ENCODE data around the gene MUS81.
A peak's percentile ranks its signal among the peaks of the same experiment; 100 is the strongest.

The MUS81 gene

DNA sequence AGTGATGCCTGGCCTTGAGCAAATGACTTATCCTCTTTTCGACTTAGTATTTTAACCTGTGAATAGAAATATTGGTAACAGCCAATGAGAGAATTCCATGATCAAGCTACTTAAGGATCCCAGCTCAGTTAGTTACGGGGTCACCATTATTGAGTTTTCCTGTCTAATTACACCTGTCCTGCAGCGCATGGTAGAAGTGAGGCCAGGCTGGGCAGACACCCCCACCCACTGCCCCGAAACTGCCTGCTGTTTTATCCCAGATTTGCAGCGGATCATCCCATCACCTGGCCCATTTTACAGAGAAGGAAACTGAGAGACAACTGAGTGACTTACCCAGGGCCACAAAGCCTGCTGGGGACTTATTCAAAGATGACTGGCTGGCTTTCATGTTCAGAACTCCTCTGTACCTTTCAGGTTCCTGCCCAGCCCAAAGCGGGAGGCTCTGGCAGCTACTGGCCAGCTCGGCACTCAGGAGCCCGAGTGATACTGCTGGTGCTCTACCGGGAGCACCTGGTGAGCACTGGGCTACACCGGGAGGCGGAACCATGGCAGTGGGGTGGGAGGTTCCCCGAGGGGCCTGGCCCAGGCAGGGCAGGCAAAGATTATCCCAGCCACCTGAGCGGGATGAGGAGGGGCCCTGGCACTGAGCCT is 1.4 kb downstream of the MUS81 start:
- DNase-seq = no peak

DNA sequence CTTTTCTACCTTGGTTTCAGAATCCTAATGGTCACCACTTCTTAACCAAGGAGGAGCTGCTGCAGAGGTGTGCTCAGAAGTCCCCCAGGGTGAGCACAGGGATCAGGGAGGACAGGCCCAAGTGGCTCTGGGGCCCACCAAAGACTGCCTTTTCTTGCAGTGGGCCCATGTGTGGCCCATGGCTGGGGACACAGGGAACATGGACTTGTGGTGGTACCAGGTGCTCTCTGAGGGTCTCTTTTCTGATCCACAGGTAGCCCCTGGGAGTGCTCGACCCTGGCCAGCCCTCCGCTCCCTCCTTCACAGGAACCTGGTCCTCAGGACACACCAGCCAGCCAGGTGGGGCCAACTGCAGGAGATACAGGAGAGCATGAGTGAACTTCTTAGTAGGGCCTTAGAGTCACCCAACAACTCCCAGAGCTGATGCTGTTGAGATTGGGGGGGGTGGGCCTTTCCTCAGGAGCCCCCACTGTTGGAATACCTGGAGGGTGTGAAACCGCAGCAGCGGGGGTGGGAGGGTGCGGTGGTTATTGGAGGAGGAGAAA is 2.0 kb downstream of the MUS81 start:
- DNase-seq = no peak

DNA sequence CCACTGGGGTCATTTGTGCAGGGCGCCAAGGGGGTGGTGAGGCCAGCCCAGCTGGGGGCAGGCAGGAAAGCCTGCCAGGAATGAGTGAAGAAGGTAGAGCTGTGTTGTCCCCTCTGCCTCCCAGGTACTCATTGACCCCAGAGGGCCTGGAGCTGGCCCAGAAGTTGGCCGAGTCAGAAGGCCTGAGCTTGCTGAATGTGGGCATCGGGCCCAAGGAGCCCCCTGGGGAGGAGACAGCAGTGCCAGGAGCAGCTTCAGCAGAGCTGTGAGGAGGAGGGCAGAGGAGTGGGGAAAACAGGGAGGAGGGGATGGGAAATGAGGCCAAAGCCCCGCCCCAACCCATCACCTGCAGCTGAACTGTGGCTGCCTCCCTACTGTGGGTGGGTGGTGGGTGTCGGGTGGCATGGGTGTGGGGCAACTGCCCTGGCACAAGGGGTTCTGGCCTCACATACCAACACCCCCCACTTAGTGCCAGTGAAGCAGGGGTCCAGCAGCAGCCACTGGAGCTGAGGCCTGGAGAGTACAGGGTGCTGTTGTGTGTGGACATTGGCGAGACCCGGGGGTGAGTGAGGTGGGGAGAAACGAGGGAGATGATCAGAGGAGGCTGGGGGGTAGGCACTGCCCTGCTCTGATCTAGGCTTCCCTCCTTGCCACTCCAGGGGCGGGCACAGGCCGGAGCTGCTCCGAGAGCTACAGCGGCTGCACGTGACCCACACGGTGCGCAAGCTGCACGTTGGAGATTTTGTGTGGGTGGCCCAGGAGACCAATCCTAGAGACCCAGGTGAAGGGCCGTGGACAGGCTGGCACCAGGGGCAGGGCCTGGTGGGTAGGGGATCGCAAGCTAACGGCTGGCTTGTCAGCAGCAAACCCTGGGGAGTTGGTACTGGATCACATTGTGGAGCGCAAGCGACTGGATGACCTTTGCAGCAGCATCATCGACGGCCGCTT is 3.0 kb downstream of the MUS81 start:
- no peak for DNase-seq

DNA sequence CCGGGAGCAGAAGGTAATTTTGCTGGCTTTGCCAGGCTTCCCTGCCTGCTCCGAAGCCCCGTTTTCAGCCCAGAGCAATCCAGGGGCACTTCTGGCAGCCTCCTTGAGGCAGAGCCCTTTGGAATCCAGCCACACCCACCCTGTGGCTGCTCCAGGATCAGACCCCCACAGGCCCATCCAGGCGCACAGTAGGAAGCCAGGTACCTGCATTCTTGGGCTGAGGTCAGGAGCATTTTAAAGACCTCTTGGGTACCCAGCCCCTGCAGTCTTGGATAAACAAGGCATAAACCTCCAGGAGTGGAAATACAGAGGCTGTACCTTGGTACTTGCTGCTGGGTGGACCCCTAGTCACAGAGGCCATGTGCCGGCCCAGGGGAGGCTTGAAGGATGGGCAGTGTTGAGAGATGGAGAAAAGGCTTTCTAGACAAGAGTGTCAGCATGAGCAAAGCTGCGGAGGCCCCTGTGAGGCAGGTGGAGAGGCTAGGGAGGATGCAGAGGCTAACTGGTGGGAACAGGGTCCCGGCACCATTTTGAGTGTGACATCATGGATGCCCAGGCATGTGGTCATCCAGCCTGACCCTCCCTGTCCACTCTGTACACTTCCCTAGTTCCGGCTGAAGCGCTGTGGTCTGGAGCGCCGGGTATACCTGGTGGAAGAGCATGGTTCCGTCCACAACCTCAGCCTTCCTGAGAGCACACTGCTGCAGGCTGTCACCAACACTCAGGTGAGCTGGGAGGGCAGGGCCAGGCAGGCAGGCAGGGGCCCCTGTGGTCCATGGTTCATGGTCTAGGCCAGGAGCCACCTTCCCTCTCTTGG is 3.9 kb downstream of the MUS81 start:
- no peak for DNase-seq

DNA sequence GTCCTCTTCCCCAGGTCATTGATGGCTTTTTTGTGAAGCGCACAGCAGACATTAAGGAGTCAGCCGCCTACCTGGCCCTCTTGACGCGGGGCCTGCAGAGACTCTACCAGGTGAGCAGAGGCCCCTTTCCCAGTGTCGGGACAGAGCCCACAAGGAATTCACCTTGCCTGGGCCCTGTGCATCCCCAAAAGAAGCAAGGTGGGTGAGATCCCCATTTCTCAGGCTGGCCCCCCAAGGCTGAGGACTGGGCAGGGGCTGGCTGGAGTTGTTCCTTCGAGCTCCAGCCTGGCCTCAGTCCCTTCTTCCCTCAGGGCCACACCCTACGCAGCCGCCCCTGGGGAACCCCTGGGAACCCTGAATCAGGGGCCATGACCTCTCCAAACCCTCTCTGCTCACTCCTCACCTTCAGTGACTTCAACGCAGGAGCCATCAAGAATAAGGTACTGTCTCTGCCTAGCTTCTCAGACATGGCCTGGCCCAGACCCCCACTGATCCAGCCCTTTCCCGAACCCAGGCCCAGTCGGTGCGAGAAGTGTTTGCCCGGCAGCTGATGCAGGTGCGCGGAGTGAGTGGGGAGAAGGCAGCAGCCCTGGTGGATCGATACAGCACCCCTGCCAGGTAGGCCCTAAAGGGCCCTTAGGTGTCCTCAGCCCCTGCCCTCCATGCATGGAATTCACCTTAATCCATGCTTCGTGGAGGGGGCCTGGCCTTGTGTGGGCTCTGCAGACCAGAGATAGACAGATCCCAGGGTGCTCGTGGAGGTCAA is 4.7 kb downstream of the MUS81 start:
- no peak for DNase-seq

DNA sequence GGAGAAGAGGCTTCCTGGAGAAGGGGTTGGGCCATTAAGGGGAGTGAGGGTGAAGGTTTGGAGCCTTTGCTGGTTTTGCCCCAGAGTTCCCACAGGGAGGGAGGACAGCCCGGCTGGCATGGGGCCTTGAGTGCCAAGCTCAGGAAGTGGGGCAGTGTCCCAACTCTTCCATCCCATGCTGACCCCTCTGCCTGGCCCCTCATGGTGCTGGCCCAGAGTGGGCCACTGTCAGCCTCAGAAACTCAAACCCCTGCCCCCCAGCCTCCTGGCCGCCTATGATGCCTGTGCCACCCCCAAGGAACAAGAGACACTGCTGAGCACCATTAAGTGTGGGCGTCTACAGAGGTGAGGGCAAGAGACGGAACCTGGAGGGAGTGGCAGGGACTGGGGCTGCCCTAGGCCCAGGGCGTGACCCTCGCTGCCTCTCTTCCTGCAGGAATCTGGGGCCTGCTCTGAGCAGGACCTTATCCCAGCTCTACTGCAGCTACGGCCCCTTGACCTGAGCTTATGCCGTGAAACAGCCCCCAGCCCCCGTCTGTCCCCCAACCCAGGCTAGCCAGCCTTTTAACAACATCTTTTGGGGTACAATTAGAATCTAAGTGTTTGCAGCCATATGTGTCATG is 5.4 kb downstream of the MUS81 start:
- DNase-seq = no peak

DNA sequence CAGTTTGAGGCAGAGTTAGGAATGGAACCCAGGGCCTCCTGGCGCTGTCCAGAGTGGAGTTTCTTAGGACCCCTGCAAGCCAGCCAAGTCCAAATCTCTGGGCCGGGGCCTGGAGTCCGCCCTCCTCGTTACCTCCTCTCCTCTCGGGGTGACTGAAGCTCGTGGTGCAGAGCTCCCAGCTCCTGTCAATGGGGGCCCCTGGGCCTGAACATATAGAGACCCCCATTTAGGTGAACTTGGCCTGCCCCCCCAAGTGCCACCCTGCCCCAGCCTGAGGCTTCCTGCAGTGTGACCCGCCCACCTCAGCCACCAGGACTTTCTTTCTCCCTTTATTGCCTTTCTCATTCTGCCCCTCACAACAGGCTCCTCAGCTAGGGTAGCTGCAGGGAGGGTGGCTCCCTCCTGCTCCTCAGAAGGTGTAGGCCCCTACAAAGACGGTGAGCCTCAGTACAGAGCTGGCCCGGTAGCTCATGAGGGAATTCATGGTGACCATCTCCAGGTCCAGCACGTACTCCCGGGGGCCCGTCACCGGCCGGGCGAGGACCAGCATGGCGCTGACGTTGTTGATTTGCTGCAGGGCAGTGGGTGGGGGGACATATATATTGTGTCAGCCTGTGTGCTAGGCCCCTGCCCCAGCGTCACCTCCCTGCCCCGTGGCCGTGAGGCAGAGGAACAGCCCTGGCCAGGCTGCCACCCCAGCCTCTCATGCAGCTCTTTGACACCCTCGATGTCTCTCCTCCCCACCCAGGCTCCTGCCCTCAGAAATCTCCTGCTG is 6.5 kb downstream of the MUS81 start:
- DNase-seq = no peak

DNA sequence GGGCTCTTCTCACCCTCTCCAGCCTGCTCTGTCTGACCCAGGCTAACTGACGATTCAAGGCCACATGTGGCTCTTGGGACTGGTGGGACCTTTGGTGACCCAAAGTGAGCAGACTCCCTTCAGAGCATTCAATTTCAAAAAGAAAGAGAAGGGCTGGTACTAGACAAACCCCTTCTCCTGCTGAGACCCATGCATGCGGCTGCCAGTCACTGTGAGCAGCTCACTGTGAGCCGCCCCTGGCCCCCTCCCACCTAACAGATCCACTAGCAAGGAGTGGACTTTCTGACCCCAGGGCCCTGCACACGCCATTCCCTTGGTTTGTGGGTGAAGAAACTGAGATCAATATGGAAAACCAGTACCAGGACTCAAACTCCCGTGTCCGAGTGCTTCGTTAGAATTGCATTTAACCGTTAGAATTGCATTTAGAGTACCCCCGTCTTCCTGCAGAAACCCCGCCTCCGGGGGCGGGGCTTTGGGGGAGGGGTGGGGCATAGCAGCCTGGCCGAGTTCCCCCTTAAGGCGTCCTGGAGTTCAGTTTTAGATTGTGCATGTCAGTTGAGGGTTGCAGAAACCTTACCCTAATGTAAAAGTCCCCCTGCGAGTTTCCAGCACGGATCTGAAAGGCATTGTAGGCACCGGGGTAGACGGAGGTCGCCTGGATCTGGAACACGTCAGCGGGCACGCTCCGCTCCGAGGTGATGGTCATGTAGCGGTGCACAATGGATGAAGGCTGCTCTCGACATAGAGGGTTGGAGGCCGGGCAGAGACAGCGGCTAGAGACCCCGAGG is 7.2 kb downstream of the MUS81 start:
- no peak for DNase-seq

DNA sequence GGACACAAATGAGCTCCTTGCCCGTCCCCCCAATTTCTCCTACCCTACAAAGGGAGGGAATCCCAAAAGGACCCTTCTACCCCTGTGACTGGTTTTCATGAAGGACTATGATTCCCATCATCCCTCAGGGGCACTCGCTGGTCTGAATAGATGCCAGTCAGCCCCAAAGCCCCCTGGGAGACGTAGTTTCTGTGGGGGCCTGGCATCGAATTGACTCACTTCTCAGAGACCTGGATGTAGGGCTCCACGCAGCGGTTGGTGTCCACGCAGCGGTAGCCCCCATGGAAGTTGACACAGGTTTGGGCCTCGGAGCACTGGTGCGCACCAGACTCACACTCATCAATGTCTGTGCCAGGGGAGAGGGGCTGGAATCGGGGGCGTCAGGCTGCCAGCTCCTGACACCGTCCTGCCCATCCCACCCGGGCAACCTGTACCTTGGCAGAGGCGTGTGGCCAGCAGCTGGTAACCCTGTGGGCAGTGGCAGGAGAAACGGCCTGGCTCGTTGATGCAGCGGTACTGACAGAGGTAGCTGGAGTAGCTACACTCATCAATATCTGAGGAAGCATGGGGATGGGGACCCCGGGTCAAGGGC is 7.9 kb downstream of the MUS81 start:
- DNase-seq = no peak

DNA sequence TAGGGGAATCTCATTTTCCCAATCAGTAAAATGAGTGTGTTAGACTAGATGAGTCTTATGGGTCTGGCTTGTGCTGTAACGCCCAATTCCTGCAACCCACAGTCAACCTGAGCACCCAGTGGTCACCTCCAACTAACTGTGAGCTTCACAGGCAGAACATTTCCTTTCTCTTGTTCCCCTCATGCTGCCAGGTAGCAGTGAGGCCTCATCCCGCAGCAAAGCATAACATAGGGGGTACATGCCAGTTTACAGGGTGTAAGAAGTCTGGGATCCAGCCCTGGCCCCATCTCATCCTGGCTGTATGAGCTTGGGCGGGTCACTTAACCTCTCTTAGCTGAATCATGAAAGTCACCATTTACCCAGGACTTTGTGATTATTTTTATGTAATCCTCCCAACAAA is 8.7 kb downstream of the MUS81 start:
- DNase-seq = no peak

DNA sequence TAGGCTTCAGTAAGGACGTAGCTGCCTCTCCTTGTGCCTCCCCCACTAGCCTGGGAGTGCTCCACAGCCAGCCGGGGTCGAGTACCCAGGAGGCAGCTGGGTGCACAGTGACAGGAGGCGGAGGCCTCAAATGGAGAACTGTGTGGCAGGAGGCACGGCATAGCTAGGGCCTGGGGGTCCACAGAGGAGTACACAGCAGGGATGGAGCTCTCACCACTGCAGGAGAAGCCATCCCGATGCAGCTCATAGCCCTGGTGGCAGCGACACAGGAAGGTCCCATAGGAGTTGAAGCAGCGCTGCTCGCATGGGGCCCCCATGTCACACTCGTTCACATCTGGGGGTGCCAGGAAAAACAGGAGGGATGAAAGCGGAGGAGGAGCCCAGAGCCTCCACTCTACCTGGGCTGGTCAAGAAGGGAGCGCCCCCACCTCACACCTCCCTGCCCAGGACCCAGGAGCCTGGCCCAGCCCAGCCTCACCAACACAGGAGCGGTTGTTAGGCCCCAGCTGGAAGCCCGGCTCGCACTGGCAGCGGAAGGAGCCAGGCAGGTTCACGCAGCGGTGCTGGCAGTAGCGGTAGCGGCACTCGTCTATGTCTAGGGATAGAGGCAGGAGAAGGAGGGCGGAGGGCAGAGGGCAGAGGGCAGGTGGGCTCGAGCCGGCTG is 9.5 kb downstream of the MUS81 start:
- no peak for DNase-seq

DNA sequence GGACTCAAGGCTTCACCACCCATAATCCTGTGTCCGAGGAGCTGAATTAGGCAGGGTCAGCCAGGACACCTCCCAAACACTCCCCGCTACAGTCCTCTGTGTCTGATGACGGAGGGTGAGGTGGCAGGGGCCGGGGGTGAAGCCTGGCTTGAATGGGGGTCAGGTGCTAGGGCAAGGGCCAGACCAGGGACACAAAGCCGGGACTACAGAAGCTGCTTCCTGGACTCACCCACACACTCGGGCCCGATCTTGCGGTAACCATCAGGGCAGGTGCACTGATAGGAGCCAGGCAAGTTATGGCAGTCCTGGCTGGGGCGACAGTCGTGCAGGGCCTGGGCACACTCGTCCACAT is 10.1 kb downstream of the MUS81 start:
- no peak for DNase-seq

DNA sequence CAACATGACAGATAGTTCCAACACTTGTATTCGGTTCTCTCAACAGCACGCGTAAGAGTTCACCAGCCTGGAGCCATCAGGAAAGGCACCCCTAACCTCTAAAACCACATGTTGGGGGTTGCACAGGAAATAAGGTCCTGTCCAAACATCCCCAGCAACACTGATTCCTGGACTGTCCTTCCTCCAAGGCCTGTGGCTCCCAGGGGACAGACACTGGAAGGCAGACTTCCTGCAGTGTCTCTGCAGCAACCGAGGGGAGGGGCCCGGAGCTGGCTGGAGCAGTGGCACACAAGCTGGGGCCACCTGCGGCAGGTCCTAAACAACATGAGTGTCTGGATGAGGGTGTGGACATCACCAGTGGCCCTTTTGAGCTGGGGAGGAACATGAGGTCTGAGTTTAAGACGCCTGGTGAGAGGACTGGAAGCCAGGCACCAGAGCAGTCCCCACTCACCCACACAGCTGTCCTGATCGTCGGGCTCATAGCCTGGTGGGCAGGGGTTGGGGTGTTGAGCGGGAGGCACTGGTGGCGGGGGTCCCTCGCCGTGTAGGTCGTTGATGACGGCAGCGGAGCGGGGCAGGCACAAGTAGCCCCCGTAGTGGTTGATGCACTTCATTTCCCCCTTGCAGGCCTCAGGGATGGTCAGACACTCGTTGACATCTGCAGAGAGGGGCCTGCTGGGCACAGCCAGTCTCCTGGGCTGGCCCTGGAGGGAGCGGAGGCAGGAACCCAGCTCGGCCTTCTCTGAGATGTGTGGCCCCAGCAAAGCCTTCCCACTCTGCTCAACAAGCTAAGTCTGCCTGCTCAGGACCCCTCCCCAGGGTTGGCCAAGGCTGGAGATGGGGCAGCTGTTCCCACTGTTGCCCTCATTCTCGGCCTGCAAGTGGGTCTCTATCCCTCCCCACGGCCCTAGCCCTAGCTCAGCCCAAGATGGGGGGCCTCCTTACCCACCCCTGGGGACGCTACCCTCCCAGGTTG is 10.8 kb downstream of the MUS81 start:
- peak; percentile 25 for DNase-seq

DNA sequence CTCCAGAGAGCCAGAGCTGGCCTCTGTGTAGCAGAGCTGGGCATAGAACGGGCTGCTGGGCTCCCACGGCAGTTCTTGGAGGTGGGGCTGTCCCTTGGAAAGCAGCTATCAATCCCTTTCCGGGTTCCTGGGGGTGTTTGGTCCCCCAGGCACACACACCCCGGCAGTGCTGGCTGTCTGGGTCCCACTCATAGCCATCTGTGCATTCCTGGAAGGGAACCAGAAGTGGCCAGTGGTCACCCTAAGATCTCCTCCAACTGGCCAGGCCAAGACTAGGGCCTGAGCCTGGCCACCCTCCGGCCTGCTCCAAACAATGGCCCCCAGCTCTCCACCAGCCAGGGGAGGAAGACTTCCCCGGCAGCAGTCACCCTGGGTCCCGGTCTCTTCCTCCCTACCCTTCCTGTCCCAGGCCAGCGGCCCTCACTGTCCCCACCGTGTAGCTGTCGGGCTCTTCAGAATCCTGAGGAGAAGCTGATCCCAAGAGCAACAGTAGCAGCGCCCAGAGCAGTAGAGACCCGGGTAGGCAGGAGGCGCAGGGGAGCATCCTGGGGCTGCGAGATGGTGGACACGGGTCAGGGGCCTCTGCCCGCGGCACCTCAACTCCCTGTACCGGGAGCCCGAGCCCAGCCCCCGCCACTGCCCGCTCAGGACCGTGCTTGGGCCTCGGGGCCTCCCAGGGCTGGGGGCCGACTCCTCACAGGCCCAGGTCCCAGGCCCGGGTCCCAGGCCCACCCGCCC is 11.7 kb downstream of the MUS81 start:
- no peak for DNase-seq

DNA sequence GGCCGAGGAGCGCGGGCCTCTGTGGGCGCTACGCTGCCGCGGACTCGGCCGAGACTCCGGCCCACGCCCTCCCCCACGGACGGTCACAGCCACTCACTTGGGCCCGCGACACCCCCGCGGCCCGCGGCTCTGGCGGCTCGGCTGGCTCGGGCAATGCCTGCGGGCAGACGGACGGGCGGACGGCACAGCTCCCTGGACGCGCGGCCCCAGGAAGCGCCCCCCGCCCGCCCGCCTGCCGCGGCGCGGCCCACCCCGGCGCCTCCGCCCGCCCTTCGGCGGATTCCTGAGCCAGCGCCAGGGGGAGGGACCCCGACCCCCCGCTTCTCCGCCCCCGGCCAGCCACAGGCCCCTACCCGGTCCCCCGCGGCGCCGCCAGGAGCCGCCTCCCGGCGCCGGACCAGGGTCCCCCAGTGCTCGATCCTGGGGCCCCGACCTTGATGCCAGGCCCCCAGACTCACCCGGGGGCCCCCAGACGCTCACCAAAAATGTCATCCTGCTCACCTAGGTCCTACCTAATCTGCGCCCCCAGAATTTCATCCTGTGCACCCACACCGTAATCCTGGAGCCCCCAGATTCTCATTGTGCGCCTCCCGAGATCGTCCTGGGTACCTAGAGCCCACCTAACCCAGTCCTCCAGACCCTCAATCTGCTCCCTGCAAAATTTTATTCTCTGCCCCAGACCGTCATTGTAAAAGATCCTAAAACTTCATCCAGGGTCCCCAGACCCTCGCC is 12.5 kb downstream of the MUS81 start, which contains the start of gene EFEMP2:
EFEMP2 (minus strand) TSS at position 215 of the 732 bp plus-strand sequence. CDS start 446 bp downstream, outside the sequence.
- no peak for DNase-seq

Data from NCI-H510A treated with DMSO at 0.1 percent for 48 hours (cell line).